AG04450 (cell line): Measurements from ENCODE around the gene SWI5. TPM values are rescaled to one million over a fixed set of nuclear protein-coding genes. Genes with fewer than 3 reads are reported as not detected.

ENCODE experiments used
- CTCF ChIA-PET: fragments of 300-600, 350-600 bp; formaldehyde crosslinking; extraction: SDS; loops from one replicate; lab custom pipeline; 2022; ENCODE audit warnings: antibody characterized with exemption, inconsistent platforms; lab: Charles Lee
- POLR2A ChIA-PET: fragments of 350-600 bp; formaldehyde crosslinking; extraction: SDS; loops from one replicate; lab custom pipeline; 2021; ENCODE audit warnings: antibody characterized with exemption, inconsistent platforms; lab: Yijun Ruan, JAX
- DNase-seq: peaks from one replicate; pipeline ENCODE4 v3.0.0-alpha.2; 2011; ENCODE audit warnings: low read depth, low spot score
- H3K27ac ChIP-seq: one replicate; pipeline ENCODE4 v1.5.1; 2012; ENCODE audit warnings: low read depth, low read length, control low read depth
- H3K27me3 ChIP-seq: one replicate; pipeline ENCODE4 v1.6.0; 2012; ENCODE audit warnings: low read length; ENCODE audit not compliant: control insufficient read depth, insufficient read depth
- H3K4me3 ChIP-seq: 2 replicates; pipeline ENCODE4 v1.5.1; 2011; ENCODE audit warnings: mild to moderate bottlenecking, low read depth, low read length, control low read depth
- H3K9me3 ChIP-seq: 2 replicates; pipeline ENCODE4 v1.5.1; 2012; ENCODE audit warnings: low read length; ENCODE audit not compliant: control insufficient read depth, insufficient read depth
- CTCF ChIP-seq: IDR thresholded peaks from 2 replicates; pipeline ENCODE4 v1.5.1; 2011; ENCODE audit warnings: low read depth, low read length, control low read depth, inconsistent platforms
- polyA plus RNA-seq: library from polyadenylated mRNA; depleted of rRNA; stranded (reverse); fragments of >200 nt; gene quantifications from 2 replicates; pipeline ENCODE4 v1.2.3, GENCODE V29; 2011

SWI5 gene
- polyA plus RNA-seq, 1 experiment = 72.2 TPM

DNA sequence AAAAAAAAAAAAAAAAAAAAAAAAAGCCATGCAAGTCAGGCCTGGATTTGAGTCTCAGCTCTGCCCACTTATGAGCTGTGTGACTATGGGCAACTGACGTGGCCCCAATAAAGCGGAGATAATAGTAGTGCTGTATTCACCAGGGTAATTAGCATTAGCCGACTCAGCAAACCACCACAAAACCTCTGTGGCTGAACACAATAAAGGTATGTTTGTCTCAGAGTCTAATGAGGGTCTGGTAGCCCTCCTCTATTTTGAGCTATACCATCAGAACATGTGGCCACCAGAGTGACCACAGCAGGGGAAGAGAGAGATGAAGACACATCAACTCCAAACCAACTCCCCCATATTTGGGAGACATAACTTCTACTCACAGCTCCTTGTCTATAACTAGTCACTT lies 15.9 kb downstream of the SWI5 start:
- DNase-seq = no peak
- Histone ChIP-seq H3K9me3 (no peaks in the 10 kb centered on the region), H3K27ac (no peak overlapping the region), H3K27me3 (no peaks in the 10 kb centered on the region), H3K4me3 (no peak overlapping the region)
- TF ChIP-seq CTCF = no peak
- ChIA-PET POLR2A (no interaction called here), CTCF (interaction anchor here (0.9 to 1.4 kb wide), 3 partner anchors 15 to 106 kb away, joined by 3 to 9 read pairs (median 3); no protein-coding TSS in a partner anchor)

GRCh38 chr9:128293091-128293490 lies 17.0 kb downstream of the SWI5 start:
- TF ChIP-seq CTCF = no peak
- ChIA-PET POLR2A (no interaction called here), CTCF (interaction anchor here (0.7 to 1.3 kb wide), 2 partner anchors 48 to 128 kb away, joined by 6 to 7 read pairs; partner anchors contain the start of gene CERCAM)
- H3K27me3 ChIP-seq = no peaks in the 10 kb centered on the region
- H3K27ac ChIP-seq = no peak overlapping the region
- DNase-seq = no peak
- H3K9me3 ChIP-seq = no peaks in the 10 kb centered on the region
- no peak overlapping the region for H3K4me3 ChIP-seq

DNA sequence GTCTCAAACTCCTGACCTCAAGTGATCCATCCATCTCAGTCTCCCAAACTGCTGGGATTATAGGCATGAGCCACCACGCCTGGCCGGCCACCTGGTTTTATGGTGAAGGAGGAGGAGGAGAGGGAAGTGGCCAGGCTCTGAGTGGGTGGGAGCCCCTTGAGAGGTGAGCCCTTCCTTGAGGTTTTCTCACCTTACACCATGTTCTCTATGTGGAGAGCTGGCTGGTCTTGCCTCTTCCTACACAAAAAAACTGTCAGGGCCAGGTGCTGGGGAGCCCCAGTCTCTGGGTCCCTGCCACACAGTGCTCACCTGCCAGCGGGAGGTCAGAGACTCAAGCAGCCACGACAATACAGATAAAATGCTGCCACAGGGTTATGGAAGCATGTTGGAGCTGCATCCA lies 18.1 kb downstream of the SWI5 start:
- TF ChIP-seq CTCF = no peak
- Histone ChIP-seq H3K9me3 (no peaks in the 10 kb centered on the region), H3K27me3 (no peaks in the 10 kb centered on the region), H3K27ac (no peak overlapping the region), H3K4me3 (no peak overlapping the region)
- POLR2A ChIA-PET = no interaction called here
- CTCF ChIA-PET = interaction anchor here (0.7 to 3.1 kb wide), 6 partner anchors 10 to 145 kb away, joined by 3 to 31 read pairs (median 5); no protein-coding TSS in a partner anchor
- DNase-seq = no peak

- POLR2A ChIA-PET = interaction anchor here (0.8 to 1.8 kb wide), 2 partner anchors 8 to 10 kb away, joined by 4 to 7 read pairs; no protein-coding TSS in a partner anchor
- H3K9me3 ChIP-seq = no peaks in the 10 kb centered on the region
- TF ChIP-seq CTCF = no peak
- DNase-seq = no peak
- no peak overlapping the region for H3K4me3 ChIP-seq
- CTCF ChIA-PET = interaction anchor here (1.6 to 3.1 kb wide), 5 partner anchors 8 to 124 kb away, joined by 5 to 31 read pairs (median 11); partner anchors contain the start of gene CERCAM
- H3K27ac ChIP-seq = no peak overlapping the region
- H3K27me3 ChIP-seq = no peaks in the 10 kb centered on the region
Observed at GRCh38 chr9:128296340-128297220, 20.5 kb downstream of the SWI5 start.
